Transverse colon (tissue), 4 donors: ENCODE results near the gene TRMT2A. TPM values are rescaled to one million over a fixed set of nuclear protein-coding genes. Genes with fewer than 3 reads are reported as not detected.

Experiments used
- DNase-seq: peaks from one replicate; pipeline ENCODE4 v3.0.0-alpha.2; 2019
- H3K27ac ChIP-seq, 4 donors: fragments of 200-600 bp; sonication (generic); 2 replicates each; pipeline ENCODE4 v1.5.1; 2016 to 2018; ENCODE audit warnings: inconsistent platforms in 4 of 4
- H3K27me3 ChIP-seq: fragments of 200-600 bp; sonication (generic); 2 replicates; pipeline ENCODE4 v1.5.1; 2017; ENCODE audit warnings: inconsistent platforms
- H3K36me3 ChIP-seq, 4 donors: fragments of 200-600 bp; sonication (generic); 2 replicates each; pipeline ENCODE4 v1.5.1; 2017 to 2019; ENCODE audit warnings: inconsistent platforms in 4 of 4
- H3K4me1 ChIP-seq, 4 donors: fragments of 200-600 bp; sonication (generic); 2 replicates each; pipeline ENCODE4 v1.5.1; 2017 to 2020; ENCODE audit warnings: inconsistent platforms in 4 of 4
- H3K4me3 ChIP-seq, 4 donors: fragments of 200-600 bp; sonication (generic); 1 replicate in 1 of 4; 2 replicates in 3 of 4; pipeline versions ENCODE4 v1.5.1 to v1.6.1; 2017 to 2019; ENCODE audit warnings: inconsistent platforms in 4 of 4
- H3K9me3 ChIP-seq, 2 donors: fragments of 200-600 bp; sonication (generic); 2 replicates each; pipeline ENCODE4 v1.5.1; 2017 to 2019; ENCODE audit warnings: inconsistent platforms in 2 of 2
- CTCF ChIP-seq, 5 experiments: fragments of 200-600 bp in 3 of 5; fragments of 450-650 bp in 2 of 5; sonication (generic) in 3 of 5; IDR thresholded peaks; 1 replicate in 2 of 5; 2 replicates in 3 of 5; pipeline ENCODE4 v1.5.1; 2016 to 2017; ENCODE audit warnings: antibody characterized with exemption in 5 of 5, inconsistent platforms in 3 of 5, mild to moderate bottlenecking in 2 of 5, moderate library complexity in 1 of 5
- EP300 ChIP-seq: sonication (generic); formaldehyde crosslinking; IDR thresholded peaks from one replicate; pipeline ENCODE4 v1.6.1; 2017; ENCODE audit warnings: antibody characterized with exemption, low read depth
- POLR2A ChIP-seq: fragments of 450-650 bp; IDR thresholded peaks from one replicate; pipeline ENCODE4 v1.6.1; 2016; ENCODE audit warnings: antibody characterized with exemption, mild to moderate bottlenecking, moderate library complexity
- POLR2AphosphoS5 ChIP-seq, 3 donors: sonication (generic); formaldehyde crosslinking; IDR thresholded peaks; one replicate each; pipeline ENCODE4 v1.6.1; 2016; ENCODE audit warnings: antibody characterized with exemption in 3 of 3
- WGBS, 2 donors: methylation state at CpG; one replicate each; pipeline ENCODE4 v1.1.5; 2018; ENCODE audit warnings: low coverage in 1 of 2; 5-methylcytosine and 5-hydroxymethylcytosine counted together
- in situ Hi-C, 4 donors: fragments of 200-750 bp; cut with MboI; loops; one replicate each; pipeline versions ENCODE4 v1.15.0 to v1.15.1; 2017; ENCODE audit warnings: low sequenced_read_pairs in 3 of 4, low pct_ligation_motif_present in 1 of 4, low pct_unique_long_range_greater_than_20kb in 1 of 4
- intact Hi-C: fragments of 100-400 bp; cut with DNase I; formaldehyde crosslinking; loops from one replicate; pipeline ENCODE4 v1.15.1; 2023; ENCODE audit warnings: low total_unique reads
- total RNA-seq, 4 donors: library from RNA; depleted of rRNA; stranded (reverse); fragments of >200 nt; gene quantifications; one replicate each; pipeline ENCODE4 v1.1.0, GENCODE V29; 2016

The TRMT2A gene
- total RNA-seq, 4 donors from 2014 or later, result 38.6 to 77.4 (median 46.5) TPM

- Histone ChIP-seq H3K4me3 (peak within 1 kb of the TSS; percentile 69 to 96 (median 88)), H3K4me1 (peaks cover 14 to 37% (median 27%) of the 10 kb centered on the region in 4 donors), H3K36me3 (no peaks in the 10 kb centered on the region), H3K27ac (peak within 1 kb of the TSS; percentile 82 to 95 (median 88)), H3K27me3 (no peaks in the 10 kb centered on the region), H3K9me3 (no peaks in the 10 kb centered on the region)
- intact Hi-C loops, result no loop called here
- 60% methylated on average over 25 of the region's 30 CpGs; no CpG with 5 or more reads in 1 of the 2 donors for WGBS, 2 donors
- DNase-seq, result no peak
- in situ Hi-C loops, result no loop called here
- TF ChIP-seq EP300 (no peak), POLR2AphosphoS5 (IDR thresholded peaks at IDR 0.05) (no peak), CTCF (IDR thresholded peaks at IDR 0.05) (no peak), POLR2A (no peak)
Measured at GRCh38 chr22:20115691-20116375, 1.2 kb downstream of the TRMT2A start, which contains the start of gene RANBP1. RANBP1 (plus strand) TSS chr22:20116104; CDS start chr22:20116185, 81 bp downstream.

- in situ Hi-C loops (no loop called here), intact Hi-C loops (no loop called here)
- no peak overlapping the region for H3K4me3 ChIP-seq
- H3K27me3 ChIP-seq, result no peaks in the 10 kb centered on the region
- no peak for DNase-seq
- 80 to 92% methylated on average over 1 to 34 of the region's 36 CpGs for WGBS, 2 donors
- peaks cover 0 to 4% (median 0%) of the 10 kb centered on the region in 4 donors for H3K36me3 ChIP-seq
- H3K9me3 ChIP-seq, result no peaks in the 10 kb centered on the region
- H3K4me1 ChIP-seq, result peaks cover 14 to 30% (median 26%) of the 10 kb centered on the region in 4 donors
- TF ChIP-seq POLR2A, result no peak
- no peak for TF ChIP-seq POLR2AphosphoS5 (IDR thresholded peaks at IDR 0.05)
- TF ChIP-seq EP300, result no peak
- no peak for TF ChIP-seq CTCF (IDR thresholded peaks at IDR 0.05)
- no peak overlapping the region for H3K27ac ChIP-seq
Measured at GRCh38 chr22:20114506-20115475, 2.2 kb downstream of the TRMT2A start.

GRCh38 chr22:20113551-20114310 lies 3.3 kb downstream of the TRMT2A start:
- DNase-seq, result no peak
- Histone ChIP-seq H3K27me3 (no peaks in the 10 kb centered on the region), H3K4me3 (no peak overlapping the region), H3K4me1 (peaks cover 12 to 23% (median 21%) of the 10 kb centered on the region in 4 donors), H3K36me3 (peaks cover 0 to 4% (median 0%) of the 10 kb centered on the region in 4 donors), H3K9me3 (no peaks in the 10 kb centered on the region), H3K27ac (no peak overlapping the region)
- WGBS, 2 donors, result 82 to 88% methylated on average over 4 to 19 of the region's 19 CpGs
- intact Hi-C loops (no loop called here), in situ Hi-C loops (no loop called here)
- TF ChIP-seq POLR2A (no peak), CTCF (IDR thresholded peaks at IDR 0.05) (no peak), POLR2AphosphoS5 (IDR thresholded peaks at IDR 0.05) (no peak), EP300 (no peak)
